Measurements from ENCODE around the gene SLC24A3.

SLC24A3 gene

GRCh38 chr20:19648024-19648423 is 435.6 kb downstream of the SLC24A3 start:
- H3K27me3 ChIP-seq (ENCODE audit: insufficient read depth, low read length) = no peaks in the 10 kb centered on the region
- H3K36me3 ChIP-seq (ENCODE audit: insufficient read depth, low read length) = no peaks in the 10 kb centered on the region
- H3K27ac ChIP-seq (ENCODE audit: low read depth, low read length) = no peak overlapping the region
- no peak overlapping the region for H3K9ac ChIP-seq (ENCODE audit: low read depth, low read length)
- H3K4me1 ChIP-seq (ENCODE audit: insufficient read depth, low read length) = no peaks in the 10 kb centered on the region; the same call in 1 of the 2 replicates
- H3K4me3 ChIP-seq (ENCODE audit: low read length) = no peak overlapping the region
- no peaks in the 10 kb centered on the region for H3K9me3 ChIP-seq (ENCODE audit: insufficient read depth, low read depth, low read length)
- WGBS = 92% methylated on average over 2 of the region's 2 CpGs

GRCh38 chr20:19649041-19649440 is 436.6 kb downstream of the SLC24A3 start:
- H3K4me3 ChIP-seq (ENCODE audit: low read length) = no peak overlapping the region
- no peaks in the 10 kb centered on the region for H3K36me3 ChIP-seq (ENCODE audit: insufficient read depth, low read length)
- H3K9ac ChIP-seq (ENCODE audit: low read depth, low read length) = no peak overlapping the region
- no peaks in the 10 kb centered on the region; the same call in 1 of the 2 replicates for H3K4me1 ChIP-seq (ENCODE audit: insufficient read depth, low read length)
- no peaks in the 10 kb centered on the region for H3K9me3 ChIP-seq (ENCODE audit: insufficient read depth, low read depth, low read length)
- WGBS = 90% methylated on average over 3 of the region's 3 CpGs
- no peaks in the 10 kb centered on the region for H3K27me3 ChIP-seq (ENCODE audit: insufficient read depth, low read length)
- H3K27ac ChIP-seq (ENCODE audit: low read depth, low read length) = no peak overlapping the region

GRCh38 chr20:19652591-19653026 is 440.2 kb downstream of the SLC24A3 start:
- Histone ChIP-seq H3K27ac (ENCODE audit: low read depth, low read length) (no peak overlapping the region), H3K36me3 (ENCODE audit: insufficient read depth, low read length) (no peaks in the 10 kb centered on the region), H3K4me3 (ENCODE audit: low read length) (no peak overlapping the region), H3K9me3 (ENCODE audit: insufficient read depth, low read depth, low read length) (no peaks in the 10 kb centered on the region), H3K27me3 (ENCODE audit: insufficient read depth, low read length) (no peaks in the 10 kb centered on the region), H3K9ac (ENCODE audit: low read depth, low read length) (no peak overlapping the region), H3K4me1 (ENCODE audit: insufficient read depth, low read length) (no peaks in the 10 kb centered on the region)
- WGBS = 86% methylated on average over 5 of the region's 5 CpGs

GRCh38 chr20:19653327-19653726 is 440.9 kb downstream of the SLC24A3 start:
- no peaks in the 10 kb centered on the region for H3K9me3 ChIP-seq (ENCODE audit: insufficient read depth, low read depth, low read length)
- H3K36me3 ChIP-seq (ENCODE audit: insufficient read depth, low read length) = no peaks in the 10 kb centered on the region
- H3K4me1 ChIP-seq (ENCODE audit: insufficient read depth, low read length) = no peaks in the 10 kb centered on the region
- no peak overlapping the region for H3K27ac ChIP-seq (ENCODE audit: low read depth, low read length)
- H3K9ac ChIP-seq (ENCODE audit: low read depth, low read length) = no peak overlapping the region
- no peak overlapping the region for H3K4me3 ChIP-seq (ENCODE audit: low read length)
- 89% methylated on average over 6 of the region's 6 CpGs for WGBS
- H3K27me3 ChIP-seq (ENCODE audit: insufficient read depth, low read length) = no peaks in the 10 kb centered on the region

- Histone ChIP-seq H3K27me3 (ENCODE audit: insufficient read depth, low read length) (no peaks in the 10 kb centered on the region), H3K27ac (ENCODE audit: low read depth, low read length) (no peak overlapping the region), H3K4me1 (ENCODE audit: insufficient read depth, low read length) (no peaks in the 10 kb centered on the region), H3K9me3 (ENCODE audit: insufficient read depth, low read depth, low read length) (no peaks in the 10 kb centered on the region), H3K9ac (ENCODE audit: low read depth, low read length) (no peak overlapping the region), H3K36me3 (ENCODE audit: insufficient read depth, low read length) (no peaks in the 10 kb centered on the region), H3K4me3 (ENCODE audit: low read length) (no peak overlapping the region)
- WGBS = 95% methylated on average over 8 of the region's 8 CpGs
Observed at GRCh38 chr20:19654921-19655320, 442.5 kb downstream of the SLC24A3 start.

- no peaks in the 10 kb centered on the region for H3K4me1 ChIP-seq (ENCODE audit: insufficient read depth, low read length)
- no peaks in the 10 kb centered on the region for H3K9me3 ChIP-seq (ENCODE audit: insufficient read depth, low read depth, low read length)
- no peaks in the 10 kb centered on the region for H3K36me3 ChIP-seq (ENCODE audit: insufficient read depth, low read length)
- H3K4me3 ChIP-seq (ENCODE audit: low read length) = no peak overlapping the region
- 96% methylated on average over 15 of the region's 15 CpGs for WGBS
- no peaks in the 10 kb centered on the region for H3K27me3 ChIP-seq (ENCODE audit: insufficient read depth, low read length)
- no peak overlapping the region for H3K27ac ChIP-seq (ENCODE audit: low read depth, low read length)
- H3K9ac ChIP-seq (ENCODE audit: low read depth, low read length) = no peak overlapping the region
Observed at GRCh38 chr20:19658137-19658536, 445.7 kb downstream of the SLC24A3 start.

- 96% methylated on average over 7 of the region's 7 CpGs for WGBS
- H3K27ac ChIP-seq (ENCODE audit: low read depth, low read length) = no peak overlapping the region
- no peaks in the 10 kb centered on the region for H3K9me3 ChIP-seq (ENCODE audit: insufficient read depth, low read depth, low read length)
- no peaks in the 10 kb centered on the region for H3K27me3 ChIP-seq (ENCODE audit: insufficient read depth, low read length)
- H3K36me3 ChIP-seq (ENCODE audit: insufficient read depth, low read length) = no peaks in the 10 kb centered on the region
- no peak overlapping the region for H3K9ac ChIP-seq (ENCODE audit: low read depth, low read length)
- no peaks in the 10 kb centered on the region for H3K4me1 ChIP-seq (ENCODE audit: insufficient read depth, low read length)
- no peak overlapping the region for H3K4me3 ChIP-seq (ENCODE audit: low read length)
Observed at GRCh38 chr20:19659448-19659847, 447.0 kb downstream of the SLC24A3 start.

- Histone ChIP-seq H3K4me1 (ENCODE audit: insufficient read depth, low read length) (no peaks in the 10 kb centered on the region), H3K9ac (ENCODE audit: low read depth, low read length) (no peak overlapping the region), H3K9me3 (ENCODE audit: insufficient read depth, low read depth, low read length) (no peaks in the 10 kb centered on the region), H3K27ac (ENCODE audit: low read depth, low read length) (no peak overlapping the region), H3K27me3 (ENCODE audit: insufficient read depth, low read length) (no peaks in the 10 kb centered on the region), H3K36me3 (ENCODE audit: insufficient read depth, low read length) (no peaks in the 10 kb centered on the region), H3K4me3 (ENCODE audit: low read length) (no peak overlapping the region)
- WGBS = 89% methylated on average over 9 of the region's 9 CpGs
Observed at GRCh38 chr20:19660808-19661378, 448.5 kb downstream of the SLC24A3 start.

GRCh38 chr20:19661717-19662636 is 449.5 kb downstream of the SLC24A3 start:
- H3K27me3 ChIP-seq (ENCODE audit: insufficient read depth, low read length) = no peaks in the 10 kb centered on the region
- no peak overlapping the region for H3K9ac ChIP-seq (ENCODE audit: low read depth, low read length)
- H3K36me3 ChIP-seq (ENCODE audit: insufficient read depth, low read length) = no peaks in the 10 kb centered on the region
- H3K4me1 ChIP-seq (ENCODE audit: insufficient read depth, low read length) = no peaks in the 10 kb centered on the region
- 78% methylated on average over 17 of the region's 19 CpGs for whole genome bisulfite sequencing
- no peaks in the 10 kb centered on the region for H3K9me3 ChIP-seq (ENCODE audit: insufficient read depth, low read depth, low read length)
- no peak overlapping the region for H3K27ac ChIP-seq (ENCODE audit: low read depth, low read length)
- no peak overlapping the region for H3K4me3 ChIP-seq (ENCODE audit: low read length)

- Histone ChIP-seq H3K9ac (ENCODE audit: low read depth, low read length) (no peak overlapping the region), H3K4me3 (ENCODE audit: low read length) (no peak overlapping the region), H3K27ac (ENCODE audit: low read depth, low read length) (no peak overlapping the region), H3K27me3 (ENCODE audit: insufficient read depth, low read length) (no peaks in the 10 kb centered on the region), H3K9me3 (ENCODE audit: insufficient read depth, low read depth, low read length) (no peaks in the 10 kb centered on the region), H3K36me3 (ENCODE audit: insufficient read depth, low read length) (no peaks in the 10 kb centered on the region), H3K4me1 (ENCODE audit: insufficient read depth, low read length) (no peaks in the 10 kb centered on the region)
- 83% methylated on average over 7 of the region's 9 CpGs for WGBS
Observed at GRCh38 chr20:19662637-19662995, 450.2 kb downstream of the SLC24A3 start.

GRCh38 chr20:19668418-19668817 is 456.0 kb downstream of the SLC24A3 start:
- no peaks in the 10 kb centered on the region for H3K27me3 ChIP-seq (ENCODE audit: insufficient read depth, low read length)
- WGBS = 94% methylated on average over 3 of the region's 3 CpGs
- H3K9me3 ChIP-seq (ENCODE audit: insufficient read depth, low read depth, low read length) = no peaks in the 10 kb centered on the region
- H3K27ac ChIP-seq (ENCODE audit: low read depth, low read length) = no peak overlapping the region
- no peak overlapping the region for H3K9ac ChIP-seq (ENCODE audit: low read depth, low read length)
- no peaks in the 10 kb centered on the region for H3K4me1 ChIP-seq (ENCODE audit: insufficient read depth, low read length)
- no peak overlapping the region for H3K4me3 ChIP-seq (ENCODE audit: low read length)
- no peaks in the 10 kb centered on the region for H3K36me3 ChIP-seq (ENCODE audit: insufficient read depth, low read length)
